MM.1S (cell line): ENCODE results near the gene PANX1.

Experiments
- EZH2 ChIP-seq: fragments of 300-600 bp; sonication (generic); optimal IDR thresholded peaks from 2 replicates; pipeline ENCODE3; 2017; ENCODE audit warnings: low read depth, mild to moderate bottlenecking, antibody characterized with exemption, low read length, mixed read lengths
- EZH2phosphoT487 ChIP-seq: fragments of 300-600 bp; sonication (generic); IDR thresholded peaks from 2 replicates; pipeline ENCODE4 v1.6.1; 2018; ENCODE audit warnings: antibody characterized with exemption, low read length
- TF ChIP-seq, protein P1 (sequence below): fragments of 300-600 bp; sonication (generic); IDR thresholded peaks from 2 replicates; pipeline ENCODE4 v1.5.1; 2016; ENCODE audit warnings: antibody characterized with exemption, low read length, mixed read lengths

DNA sequence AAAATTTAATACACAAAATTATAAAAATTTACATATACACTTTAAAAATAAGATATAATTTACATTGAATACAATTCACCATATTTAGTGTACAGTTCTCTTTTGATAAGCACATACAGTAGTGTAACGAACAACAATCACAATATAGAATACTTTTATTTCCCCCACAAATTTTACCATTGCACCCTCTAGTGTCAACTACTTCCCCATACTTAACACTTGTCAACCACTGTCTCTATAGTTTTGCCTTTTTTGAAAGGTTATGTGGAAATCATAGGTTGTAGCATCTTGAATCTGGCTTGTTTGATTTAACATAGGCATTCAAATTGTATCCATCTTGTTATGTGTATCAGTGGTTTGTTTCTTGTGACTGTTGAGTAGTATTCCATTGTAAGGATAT, 21.3 kb upstream of the PANX1 start:
- TF ChIP-seq, protein P1, sequence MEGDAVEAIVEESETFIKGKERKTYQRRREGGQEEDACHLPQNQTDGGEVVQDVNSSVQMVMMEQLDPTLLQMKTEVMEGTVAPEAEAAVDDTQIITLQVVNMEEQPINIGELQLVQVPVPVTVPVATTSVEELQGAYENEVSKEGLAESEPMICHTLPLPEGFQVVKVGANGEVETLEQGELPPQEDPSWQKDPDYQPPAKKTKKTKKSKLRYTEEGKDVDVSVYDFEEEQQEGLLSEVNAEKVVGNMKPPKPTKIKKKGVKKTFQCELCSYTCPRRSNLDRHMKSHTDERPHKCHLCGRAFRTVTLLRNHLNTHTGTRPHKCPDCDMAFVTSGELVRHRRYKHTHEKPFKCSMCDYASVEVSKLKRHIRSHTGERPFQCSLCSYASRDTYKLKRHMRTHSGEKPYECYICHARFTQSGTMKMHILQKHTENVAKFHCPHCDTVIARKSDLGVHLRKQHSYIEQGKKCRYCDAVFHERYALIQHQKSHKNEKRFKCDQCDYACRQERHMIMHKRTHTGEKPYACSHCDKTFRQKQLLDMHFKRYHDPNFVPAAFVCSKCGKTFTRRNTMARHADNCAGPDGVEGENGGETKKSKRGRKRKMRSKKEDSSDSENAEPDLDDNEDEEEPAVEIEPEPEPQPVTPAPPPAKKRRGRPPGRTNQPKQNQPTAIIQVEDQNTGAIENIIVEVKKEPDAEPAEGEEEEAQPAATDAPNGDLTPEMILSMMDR: no peak
- TF ChIP-seq EZH2phosphoT487: no peak
- TF ChIP-seq EZH2: no peak
